ENCODE measurements around the gene FOXS1. TPM values are rescaled to one million over a fixed set of nuclear protein-coding genes. Genes with fewer than 3 reads are reported as not detected.

The FOXS1 gene
- total and polyA plus RNA-seq, 4 experiments from 2014 or later, result not detected

GRCh38 chr20:31827059-31827458, 18.3 kb downstream of the FOXS1 start:
- Histone ChIP-seq H3K4me1 (ENCODE audit: insufficient read depth, low read length) (no peaks in the 10 kb centered on the region), H3K36me3 (ENCODE audit: insufficient read depth, low read length) (no peaks in the 10 kb centered on the region), H3K4me3 (ENCODE audit: low read length in 2 of 2) (no peak overlapping the region), H3K27ac (ENCODE audit: low read depth, low read length) (no peak overlapping the region), H3K9me3 (ENCODE audit: control insufficient read depth in 1 of 2, low read length in 2 of 2) (no peaks in the 10 kb centered on the region), H3K27me3 (ENCODE audit: insufficient read depth, low read length) (no peaks in the 10 kb centered on the region)
- DNase-seq, result no peak
- ChIA-PET CTCF (ENCODE audit: partially characterized antibody) (interaction anchor here (1.2 to 1.5 kb wide), 4 partner anchors 20 to 205 kb away, joined by 3 to 4 read pairs (median 3); no protein-coding TSS in a partner anchor), POLR2A (ENCODE audit: partially characterized antibody) (no interaction called here)
- peaks cover 0 to 7% (median 6%) of the 10 kb centered on the region in 4 donors for H3K4me1 Mint-ChIP-seq
- no peak overlapping the region for H3K27ac Mint-ChIP-seq
- intact Hi-C loops (cut with micrococcal nuclease), result loop anchor here (10.0 kb wide), 1 partner anchor 828 kb away; no protein-coding TSS in a partner anchor
- no peaks in the 10 kb centered on the region for H3K27me3 Mint-ChIP-seq
- no peaks in the 10 kb centered on the region for H3K36me3 Mint-ChIP-seq
- no peak overlapping the region for H3K4me3 Mint-ChIP-seq
- H3K9me3 Mint-ChIP-seq, result no peaks in the 10 kb centered on the region

- no peak for DNase-seq
- ChIA-PET CTCF (ENCODE audit: partially characterized antibody) (interaction anchor here (1.2 to 1.5 kb wide), 3 partner anchors 21 to 206 kb away, joined by 3 to 4 read pairs (median 3); no protein-coding TSS in a partner anchor), POLR2A (ENCODE audit: partially characterized antibody) (no interaction called here)
- Histone ChIP-seq H3K27ac (ENCODE audit: low read depth, low read length) (no peak overlapping the region), H3K9me3 (ENCODE audit: control insufficient read depth in 1 of 2, low read length in 2 of 2) (no peaks in the 10 kb centered on the region), H3K27me3 (ENCODE audit: insufficient read depth, low read length) (no peaks in the 10 kb centered on the region), H3K4me3 (ENCODE audit: low read length in 2 of 2) (no peak overlapping the region), H3K4me1 (ENCODE audit: insufficient read depth, low read length) (no peaks in the 10 kb centered on the region), H3K36me3 (ENCODE audit: insufficient read depth, low read length) (no peaks in the 10 kb centered on the region)
- H3K36me3 Mint-ChIP-seq, result no peaks in the 10 kb centered on the region
- no peak overlapping the region for H3K27ac Mint-ChIP-seq
- H3K27me3 Mint-ChIP-seq, result peaks cover 0 to 2% of the 10 kb centered on the region in 2 donors
- H3K4me3 Mint-ChIP-seq, result no peak overlapping the region
- H3K4me1 Mint-ChIP-seq, result peaks cover 0 to 7% (median 6%) of the 10 kb centered on the region in 4 donors
- H3K9me3 Mint-ChIP-seq, result no peaks in the 10 kb centered on the region
- intact Hi-C loops (cut with micrococcal nuclease), result loop anchor here (10.0 kb wide), 1 partner anchor 829 kb away; no protein-coding TSS in a partner anchor
Measured at GRCh38 chr20:31826074-31826473, 19.3 kb downstream of the FOXS1 start.

- intact Hi-C loops (cut with micrococcal nuclease), result loop anchor here (10.0 kb wide), 1 partner anchor 830 kb away; no protein-coding TSS in a partner anchor
- Mint-ChIP-seq H3K4me1 (peaks cover 0 to 7% (median 6%) of the 10 kb centered on the region in 4 donors), H3K9me3 (no peaks in the 10 kb centered on the region), H3K27ac (no peak overlapping the region), H3K27me3 (peaks cover 0 to 2% of the 10 kb centered on the region in 2 donors), H3K36me3 (no peaks in the 10 kb centered on the region), H3K4me3 (no peak overlapping the region)
- ChIA-PET POLR2A (ENCODE audit: partially characterized antibody) (no interaction called here), CTCF (ENCODE audit: partially characterized antibody) (interaction anchor here (1.2 to 5.3 kb wide), 4 partner anchors 13 to 207 kb away, joined by 4 to 47 read pairs (median 28); no protein-coding TSS in a partner anchor)
- H3K9me3 ChIP-seq (ENCODE audit: control insufficient read depth in 1 of 2, low read length in 2 of 2), result no peaks in the 10 kb centered on the region
- no peaks in the 10 kb centered on the region for H3K4me1 ChIP-seq (ENCODE audit: insufficient read depth, low read length)
- no peaks in the 10 kb centered on the region for H3K27me3 ChIP-seq (ENCODE audit: insufficient read depth, low read length)
- DNase-seq, result no peak
- H3K27ac ChIP-seq (ENCODE audit: low read depth, low read length), result no peak overlapping the region
- H3K4me3 ChIP-seq (ENCODE audit: low read length in 2 of 2), result no peak overlapping the region
- H3K36me3 ChIP-seq (ENCODE audit: insufficient read depth, low read length), result no peaks in the 10 kb centered on the region
Measured at GRCh38 chr20:31824554-31825313, 20.7 kb downstream of the FOXS1 start.

- Histone ChIP-seq H3K9me3 (ENCODE audit: control insufficient read depth in 1 of 2, low read length in 2 of 2) (no peaks in the 10 kb centered on the region), H3K27ac (ENCODE audit: low read depth, low read length) (no peak overlapping the region), H3K27me3 (ENCODE audit: insufficient read depth, low read length) (no peaks in the 10 kb centered on the region), H3K36me3 (ENCODE audit: insufficient read depth, low read length) (no peaks in the 10 kb centered on the region), H3K4me1 (ENCODE audit: insufficient read depth, low read length) (no peaks in the 10 kb centered on the region), H3K4me3 (ENCODE audit: low read length in 2 of 2) (no peak overlapping the region)
- no peaks in the 10 kb centered on the region for H3K36me3 Mint-ChIP-seq
- H3K4me1 Mint-ChIP-seq, result peaks cover 0 to 7% (median 6%) of the 10 kb centered on the region in 4 donors
- H3K9me3 Mint-ChIP-seq, result no peaks in the 10 kb centered on the region
- DNase-seq, result no peak
- no peak overlapping the region for H3K27ac Mint-ChIP-seq
- intact Hi-C loops (cut with micrococcal nuclease), result loop anchor here (10.0 kb wide), 1 partner anchor 831 kb away; no protein-coding TSS in a partner anchor
- ChIA-PET POLR2A (ENCODE audit: partially characterized antibody) (no interaction called here), CTCF (ENCODE audit: partially characterized antibody) (interaction anchor here (0.6 to 5.3 kb wide), 10 partner anchors 14 to 829 kb away, joined by 3 to 47 read pairs (median 12); no protein-coding TSS in a partner anchor)
- no peak overlapping the region for H3K4me3 Mint-ChIP-seq
- H3K27me3 Mint-ChIP-seq, result peaks cover 0 to 2% of the 10 kb centered on the region in 2 donors
Measured at GRCh38 chr20:31824125-31824485, 21.3 kb downstream of the FOXS1 start.

GRCh38 chr20:31823360-31824124, 21.9 kb downstream of the FOXS1 start:
- H3K36me3 Mint-ChIP-seq, result no peaks in the 10 kb centered on the region
- no peak overlapping the region for H3K27ac ChIP-seq (ENCODE audit: low read depth, low read length)
- DNase-seq, result no peak
- CTCF ChIA-PET (ENCODE audit: partially characterized antibody), result interaction anchor here (0.6 to 5.3 kb wide), 22 partner anchors 10 to 955 kb away, joined by 3 to 47 read pairs (median 8); partner anchors contain the start of gene PDRG1
- H3K9me3 ChIP-seq (ENCODE audit: control insufficient read depth in 1 of 2, low read length in 2 of 2), result no peaks in the 10 kb centered on the region
- no peak overlapping the region for H3K27ac Mint-ChIP-seq
- H3K27me3 Mint-ChIP-seq, result peaks cover 0 to 2% of the 10 kb centered on the region in 2 donors
- no peaks in the 10 kb centered on the region for H3K27me3 ChIP-seq (ENCODE audit: insufficient read depth, low read length)
- intact Hi-C loops (cut with micrococcal nuclease), result loop anchor here (1.0 to 10.0 kb wide), 3 partner anchors 269 to 955 kb away; no protein-coding TSS in a partner anchor
- no peaks in the 10 kb centered on the region for H3K4me1 ChIP-seq (ENCODE audit: insufficient read depth, low read length)
- POLR2A ChIA-PET (ENCODE audit: partially characterized antibody), result no interaction called here
- H3K9me3 Mint-ChIP-seq, result no peaks in the 10 kb centered on the region
- peaks cover 0 to 7% (median 6%) of the 10 kb centered on the region in 4 donors for H3K4me1 Mint-ChIP-seq
- no peaks in the 10 kb centered on the region for H3K36me3 ChIP-seq (ENCODE audit: insufficient read depth, low read length)
- peak overlapping the region in 1 of 8 donors; percentile 29 for H3K4me3 Mint-ChIP-seq
- no peak overlapping the region for H3K4me3 ChIP-seq (ENCODE audit: low read length in 2 of 2)

- Histone ChIP-seq H3K4me3 (ENCODE audit: low read length in 2 of 2) (no peak overlapping the region), H3K4me1 (ENCODE audit: insufficient read depth, low read length) (no peaks in the 10 kb centered on the region), H3K27me3 (ENCODE audit: insufficient read depth, low read length) (no peaks in the 10 kb centered on the region), H3K9me3 (ENCODE audit: control insufficient read depth in 1 of 2, low read length in 2 of 2) (no peaks in the 10 kb centered on the region), H3K36me3 (ENCODE audit: insufficient read depth, low read length) (no peaks in the 10 kb centered on the region), H3K27ac (ENCODE audit: low read depth, low read length) (no peak overlapping the region)
- H3K27ac Mint-ChIP-seq, result peak overlapping the region in 1 of 7 donors; percentile 43
- H3K36me3 Mint-ChIP-seq, result no peaks in the 10 kb centered on the region
- peaks cover 0 to 2% of the 10 kb centered on the region in 2 donors for H3K27me3 Mint-ChIP-seq
- peak overlapping the region in 4 of 8 donors; percentile 20 to 52 (median 44) for H3K4me3 Mint-ChIP-seq
- intact Hi-C loops (cut with micrococcal nuclease), result loop anchor here (1.0 to 10.0 kb wide), 5 partner anchors 24 to 956 kb away; no protein-coding TSS in a partner anchor
- ChIA-PET POLR2A (ENCODE audit: partially characterized antibody) (no interaction called here), CTCF (ENCODE audit: partially characterized antibody) (interaction anchor here (0.6 to 5.3 kb wide), 22 partner anchors 9 to 956 kb away, joined by 3 to 47 read pairs (median 8); partner anchors contain the start of gene PDRG1)
- H3K9me3 Mint-ChIP-seq, result no peaks in the 10 kb centered on the region
- DNase-seq, result peak; percentile 59 to 74 (median 63)
- peaks cover 0 to 7% (median 6%) of the 10 kb centered on the region in 4 donors for H3K4me1 Mint-ChIP-seq
Measured at GRCh38 chr20:31822421-31823330, 22.7 kb downstream of the FOXS1 start.

Measured in CD4-positive, alpha-beta memory T cell (primary cell).